Upper lobe of right lung (tissue), 1 donor: ENCODE measurements around the gene C6. TPM values are rescaled to one million over a fixed set of nuclear protein-coding genes. Genes with fewer than 3 reads are reported as not detected.
"Not testable (repeated sequence)": the region's sequence is repeated elsewhere in the genome, so short reads cannot be mapped to it uniquely, and the experiment has no call there.

Source experiments
- ATAC-seq: fragments of 200-7000 bp; cut with Tn5 transposase; one replicate; pipeline ENCODE4 v1.9.1; 2020; ENCODE audit warnings: mild to moderate bottlenecking, moderate library complexity
- DNase-seq: peaks from one replicate; pipeline ENCODE4 v3.0.0-alpha.2; 2020
- H3K27ac ChIP-seq: fragments of 200-600 bp; one replicate; pipeline ENCODE4 v1.8.0; 2022
- H3K27me3 ChIP-seq: fragments of 200-600 bp; one replicate; pipeline ENCODE4 v1.8.0; 2022; ENCODE audit warnings: mild to moderate bottlenecking
- H3K36me3 ChIP-seq: fragments of 200-600 bp; one replicate; pipeline ENCODE4 v1.8.0; 2022
- H3K4me1 ChIP-seq: fragments of 200-600 bp; one replicate; pipeline ENCODE4 v1.8.0; 2022
- H3K4me3 ChIP-seq: fragments of 200-600 bp; one replicate; pipeline ENCODE4 v1.8.0; 2022; ENCODE audit warnings: mild to moderate bottlenecking
- H3K9me3 ChIP-seq: fragments of 200-600 bp; one replicate; pipeline ENCODE4 v1.8.0; 2022
- CTCF ChIP-seq: fragments of 200-600 bp; IDR thresholded peaks from one replicate; pipeline ENCODE4 v1.8.0; 2022; ENCODE audit warnings: antibody characterized with exemption
- intact Hi-C: fragments of 100-400 bp; cut with DNase I; formaldehyde crosslinking; loops from one replicate; pipeline ENCODE4 v1.11.0; 2022
- total RNA-seq: library from RNA; stranded (reverse); fragmentation: NEBNext Ultra II Directional; extraction: Animal tissue kit (Norgen Biotek cat#: 25700); gene quantifications from one replicate; pipeline ENCODE4 v1.2.1, GENCODE V29; 2021
- donor health status: DM: no; HTN: yes; CAD: no; lungs with severe emphysema.

The C6 gene
- total RNA-seq, 1 donor from 2014 or later: 0.69 TPM

DNA sequence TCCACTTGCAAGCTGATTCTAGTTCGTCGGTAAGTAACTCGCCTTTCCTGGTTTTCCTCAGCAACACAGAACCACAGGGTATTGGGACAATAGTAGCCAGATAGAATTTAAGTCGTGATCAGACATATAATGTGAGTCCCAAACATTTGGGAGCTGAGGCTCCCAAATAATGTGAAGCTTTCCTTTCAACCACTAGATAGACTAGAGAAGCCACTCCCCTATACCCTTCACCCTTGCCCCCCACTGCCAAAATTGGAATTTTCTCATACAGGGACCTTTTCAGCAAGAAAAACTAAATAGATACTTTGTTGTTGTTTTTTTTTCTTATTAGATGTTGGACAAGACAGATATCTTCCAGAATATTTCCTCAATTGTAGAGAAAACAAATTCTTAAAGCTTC lies 1.9 kb downstream of the C6 start:
- Histone ChIP-seq H3K36me3 (no peaks in the 10 kb centered on the region), H3K27me3 (no peaks in the 10 kb centered on the region), H3K27ac (no peak overlapping the region), H3K4me1 (no peaks in the 10 kb centered on the region), H3K4me3 (no peak overlapping the region), H3K9me3 (no peaks in the 10 kb centered on the region)
- no peak for ATAC-seq
- intact Hi-C loops: no loop called here
- DNase-seq: no peak
- TF ChIP-seq CTCF: no peak

DNA sequence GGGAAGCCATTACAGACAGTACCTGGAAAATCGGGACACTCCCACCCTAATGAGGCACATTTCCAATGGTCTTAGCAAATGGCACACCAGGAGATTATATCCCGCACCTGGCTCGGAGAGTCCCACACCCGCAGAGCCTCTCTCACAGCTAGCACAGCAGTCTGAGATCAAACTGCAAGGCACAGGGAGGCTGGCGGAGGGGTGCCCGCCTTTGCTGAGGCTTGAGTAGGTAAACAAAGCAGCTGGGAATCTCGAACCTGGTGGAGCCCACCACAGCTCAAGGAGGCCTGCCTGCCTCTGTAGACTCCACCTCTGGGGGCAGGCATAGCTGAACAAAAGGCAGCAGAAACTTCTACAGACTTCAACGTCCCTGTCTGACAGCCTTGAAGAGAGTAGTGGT lies 7.9 kb downstream of the C6 start:
- H3K4me1 ChIP-seq, H3K27me3 ChIP-seq, intact Hi-C loops, H3K36me3 ChIP-seq, H3K9me3 ChIP-seq, H3K27ac ChIP-seq, H3K4me3 ChIP-seq, ATAC-seq, DNase-seq: not testable (repeated sequence)

DNA sequence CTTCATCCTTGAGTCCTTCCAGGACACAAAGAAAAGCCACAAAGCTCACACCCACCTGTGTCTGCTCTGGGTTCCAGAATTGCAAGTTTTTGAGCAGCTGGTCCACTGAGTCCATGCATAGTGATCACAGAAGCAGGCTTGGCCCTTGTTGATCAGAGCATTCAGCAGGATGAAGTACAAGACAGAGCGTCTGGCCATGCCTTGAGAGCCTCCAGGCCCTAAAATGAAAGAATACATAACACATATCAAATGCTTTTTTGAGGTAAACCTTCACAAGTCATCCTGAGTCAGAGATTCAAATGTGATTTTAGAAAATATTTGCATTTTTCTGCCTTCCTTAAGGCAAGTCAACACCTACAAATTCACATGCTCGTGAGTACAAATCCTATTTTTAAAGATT lies 10.3 kb downstream of the C6 start:
- no peak for TF ChIP-seq CTCF
- Histone ChIP-seq H3K27ac (no peak overlapping the region), H3K4me1 (no peaks in the 10 kb centered on the region), H3K9me3 (no peaks in the 10 kb centered on the region), H3K27me3 (no peaks in the 10 kb centered on the region), H3K36me3 (no peaks in the 10 kb centered on the region), H3K4me3 (no peak overlapping the region)
- DNase-seq: no peak
- intact Hi-C loops: no loop called here
- ATAC-seq: no peak

DNA sequence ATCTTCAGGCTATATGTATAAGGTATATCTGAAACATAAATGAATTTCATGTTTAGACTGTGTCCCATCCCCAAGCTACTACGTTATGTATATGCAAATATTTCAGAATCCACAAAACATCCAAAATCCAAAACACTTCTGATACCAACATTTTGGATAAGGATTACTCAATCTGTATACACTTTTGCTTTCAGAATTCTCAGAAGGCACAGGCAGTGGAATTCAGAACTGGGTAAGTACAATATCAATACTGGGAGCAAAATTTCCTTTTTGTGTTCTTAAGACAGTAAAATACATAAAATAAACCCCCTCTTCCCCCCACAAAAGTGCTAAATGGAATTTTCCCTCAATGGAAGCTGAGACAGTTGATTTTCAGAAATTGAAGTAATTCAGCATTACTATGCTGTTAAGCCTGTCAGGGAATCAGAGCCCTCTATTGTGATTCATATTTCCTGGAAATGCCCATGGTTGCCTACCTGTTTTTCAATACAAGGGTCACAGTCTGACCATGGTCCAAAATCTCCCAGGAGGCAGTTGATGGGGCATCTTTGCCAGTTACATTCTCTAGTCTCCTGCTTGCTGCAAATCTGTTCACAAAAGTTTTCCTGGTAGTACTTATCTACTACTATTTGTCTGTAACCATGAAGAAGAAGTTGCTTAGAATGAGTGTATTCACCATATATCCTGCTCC lies 12.1 kb downstream of the C6 start:
- ATAC-seq: no peak
- Histone ChIP-seq H3K36me3 (no peaks in the 10 kb centered on the region), H3K9me3 (no peaks in the 10 kb centered on the region), H3K4me3 (no peak overlapping the region), H3K27me3 (no peaks in the 10 kb centered on the region), H3K4me1 (no peaks in the 10 kb centered on the region), H3K27ac (no peak overlapping the region)
- TF ChIP-seq CTCF: no peak
- intact Hi-C loops: no loop called here
- no peak for DNase-seq

DNA sequence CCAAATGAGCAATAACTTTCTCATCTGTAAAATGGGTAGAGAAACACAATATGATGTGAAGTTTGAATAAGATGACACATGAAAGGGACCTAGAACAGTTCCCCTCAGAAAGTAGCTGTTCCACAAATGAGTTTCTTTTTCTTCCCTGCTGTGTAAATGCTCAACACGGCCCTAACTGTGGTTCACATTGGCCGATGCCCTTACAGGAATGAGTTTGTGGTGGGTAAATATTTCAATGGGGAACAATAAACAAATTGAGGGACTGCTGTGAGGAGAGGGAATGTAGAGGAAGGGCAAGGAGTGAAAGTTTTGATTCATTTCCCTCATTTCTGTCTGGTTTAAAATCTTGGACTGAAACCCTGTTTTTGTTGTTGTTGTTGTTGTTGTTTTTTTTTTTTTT lies 12.8 kb downstream of the C6 start:
- intact Hi-C loops: no loop called here
- no peak overlapping the region for H3K27ac ChIP-seq
- H3K9me3 ChIP-seq: no peaks in the 10 kb centered on the region
- no peak for ATAC-seq
- H3K4me3 ChIP-seq: no peak overlapping the region
- no peaks in the 10 kb centered on the region for H3K4me1 ChIP-seq
- no peak for DNase-seq
- no peak for TF ChIP-seq CTCF
- no peaks in the 10 kb centered on the region for H3K36me3 ChIP-seq
- H3K27me3 ChIP-seq: no peaks in the 10 kb centered on the region

- Histone ChIP-seq H3K4me1 (no peaks in the 10 kb centered on the region), H3K27ac (no peak overlapping the region), H3K9me3 (no peaks in the 10 kb centered on the region), H3K36me3 (no peaks in the 10 kb centered on the region), H3K27me3 (no peaks in the 10 kb centered on the region), H3K4me3 (no peak overlapping the region)
- ATAC-seq: no peak
- DNase-seq: no peak
- intact Hi-C loops: no loop called here
- no peak for TF ChIP-seq CTCF
Measured at GRCh38 chr5:41199660-41200059, 13.7 kb downstream of the C6 start.
